NT2/D1 (cell line): ENCODE measurements around the gene RIT2.

Source experiments
- DNase-seq: peaks from one replicate; pipeline ENCODE4 v3.0.0-alpha.2; 2011; ENCODE audit warnings: low read depth, low spot score
- H3K27me3 ChIP-seq: 2 replicates; pipeline ENCODE4 v1.6.0; 2011; ENCODE audit warnings: mild to moderate bottlenecking; ENCODE audit not compliant: insufficient read length, insufficient read depth
- H3K36me3 ChIP-seq: 2 replicates; pipeline ENCODE4 v1.6.1; 2011; ENCODE audit warnings: mild to moderate bottlenecking, low read length, mixed read lengths; ENCODE audit not compliant: insufficient read depth, insufficient read length
- H3K4me1 ChIP-seq: 2 replicates; pipeline ENCODE4 v1.5.1; 2011; ENCODE audit not compliant: insufficient read depth, insufficient read length
- H3K4me3 ChIP-seq: 2 replicates; pipeline ENCODE4 v1.5.1; 2011; ENCODE audit warnings: low read depth; ENCODE audit not compliant: insufficient read length
- H3K9ac ChIP-seq: 2 replicates; pipeline ENCODE4 v1.6.0; 2011; ENCODE audit warnings: low read depth; ENCODE audit not compliant: insufficient read length
- H3K9me3 ChIP-seq: 2 replicates; pipeline ENCODE4 v1.5.1; 2011; ENCODE audit warnings: mild to moderate bottlenecking, low read length; ENCODE audit not compliant: insufficient read depth
- SUZ12 ChIP-seq: IDR thresholded peaks from 2 replicates; pipeline ENCODE4 v1.6.1; 2011; ENCODE audit not compliant: insufficient read length, insufficient read depth; ENCODE audit errors: extremely low read depth
- YY1 ChIP-seq: IDR thresholded peaks from 2 replicates; pipeline ENCODE4 v1.6.1; 2011; ENCODE audit not compliant: insufficient read length, insufficient read depth
- ZNF274 ChIP-seq: IDR thresholded peaks from 2 replicates; pipeline ENCODE4 v1.6.1; 2011; ENCODE audit warnings: mild to moderate bottlenecking, low read depth, low read length

RIT2 gene

GRCh38 chr18:43061318-43061717 lies 54.2 kb downstream of the RIT2 start:
- no peaks in the 10 kb centered on the region for H3K4me1 ChIP-seq
- no peaks in the 10 kb centered on the region for H3K27me3 ChIP-seq
- TF ChIP-seq ZNF274 (no peak), YY1 (no peak), SUZ12 (no peak)
- no peaks in the 10 kb centered on the region for H3K36me3 ChIP-seq
- no peak overlapping the region for H3K9ac ChIP-seq
- H3K9me3 ChIP-seq, result no peaks in the 10 kb centered on the region
- H3K4me3 ChIP-seq, result no peak overlapping the region
- no peak for DNase-seq

DNA sequence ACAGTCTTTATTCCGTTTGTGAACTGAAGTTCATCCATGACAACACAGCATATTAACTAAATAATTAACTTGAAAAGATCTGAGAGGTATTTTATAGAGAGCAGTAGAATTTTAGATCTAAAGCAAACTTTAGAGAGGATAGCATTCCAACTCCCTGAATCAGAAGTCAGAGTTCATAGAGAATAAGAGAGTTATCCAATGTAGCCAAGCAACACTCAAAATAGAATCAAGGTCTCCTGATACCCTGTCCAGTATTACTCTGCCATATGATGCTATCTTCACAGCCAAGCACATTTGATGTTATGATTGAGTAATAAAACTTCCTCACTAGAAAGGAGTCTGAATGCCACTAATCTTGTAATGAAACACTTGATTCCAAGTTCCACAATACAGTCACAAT lies 55.5 kb downstream of the RIT2 start:
- Histone ChIP-seq H3K36me3 (no peaks in the 10 kb centered on the region), H3K27me3 (no peaks in the 10 kb centered on the region), H3K9ac (no peak overlapping the region), H3K9me3 (no peaks in the 10 kb centered on the region), H3K4me1 (no peaks in the 10 kb centered on the region), H3K4me3 (no peak overlapping the region)
- no peak for DNase-seq
- no peak for TF ChIP-seq SUZ12
- TF ChIP-seq YY1, result no peak
- no peak for TF ChIP-seq ZNF274

DNA sequence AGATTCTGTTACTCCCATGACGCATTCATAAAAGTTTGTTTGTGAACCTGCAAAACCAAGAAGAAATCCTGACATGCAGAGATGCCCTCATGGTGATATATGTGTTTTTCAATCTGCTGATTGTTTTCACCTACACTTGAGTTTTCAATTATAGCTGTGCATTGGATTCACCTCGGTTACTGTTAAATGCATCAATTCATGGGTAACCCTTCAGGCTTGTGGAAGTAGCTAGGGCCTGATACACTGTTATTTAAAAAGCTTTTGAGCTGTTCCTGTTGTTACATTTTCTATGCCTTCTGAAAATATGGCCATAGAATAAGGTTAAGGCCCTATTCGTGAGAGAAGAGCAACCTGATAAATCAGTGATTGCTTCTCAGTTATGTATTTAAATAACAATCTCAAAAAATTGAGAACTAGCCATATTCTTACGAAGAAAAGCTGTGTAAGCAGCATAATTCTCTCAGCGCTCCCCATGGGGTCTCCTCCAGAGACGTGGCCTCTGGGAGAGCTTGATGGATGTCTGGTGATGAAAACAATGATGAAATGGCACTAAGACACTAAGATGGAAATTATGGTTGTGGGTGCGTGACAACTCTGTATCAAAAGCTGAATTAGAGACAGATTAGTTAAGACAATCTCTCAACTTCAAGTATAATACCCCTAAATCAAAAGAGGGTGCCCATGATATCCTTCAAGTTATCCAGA lies 60.5 kb downstream of the RIT2 start:
- Histone ChIP-seq H3K9ac (no peak overlapping the region), H3K27me3 (no peaks in the 10 kb centered on the region), H3K4me3 (no peak overlapping the region), H3K9me3 (no peaks in the 10 kb centered on the region), H3K4me1 (no peaks in the 10 kb centered on the region), H3K36me3 (no peaks in the 10 kb centered on the region)
- TF ChIP-seq YY1 (no peak), SUZ12 (no peak), ZNF274 (no peak)
- DNase-seq, result no peak

GRCh38 chr18:43049021-43049420 lies 66.5 kb downstream of the RIT2 start:
- H3K4me1 ChIP-seq, result no peaks in the 10 kb centered on the region
- TF ChIP-seq ZNF274 (no peak), YY1 (no peak), SUZ12 (no peak)
- H3K9ac ChIP-seq, result no peak overlapping the region
- no peaks in the 10 kb centered on the region for H3K27me3 ChIP-seq
- H3K4me3 ChIP-seq, result no peak overlapping the region
- no peaks in the 10 kb centered on the region for H3K36me3 ChIP-seq
- H3K9me3 ChIP-seq, result no peaks in the 10 kb centered on the region
- no peak for DNase-seq

- Histone ChIP-seq H3K9ac (no peak overlapping the region), H3K4me3 (no peak overlapping the region), H3K27me3 (no peaks in the 10 kb centered on the region), H3K4me1 (no peaks in the 10 kb centered on the region), H3K9me3 (no peaks in the 10 kb centered on the region), H3K36me3 (no peaks in the 10 kb centered on the region)
- no peak for DNase-seq
- TF ChIP-seq SUZ12 (no peak), ZNF274 (no peak), YY1 (no peak)
Observed at GRCh38 chr18:43046322-43046721, 69.2 kb downstream of the RIT2 start.

GRCh38 chr18:43043626-43044025 lies 71.9 kb downstream of the RIT2 start:
- no peak for DNase-seq
- H3K4me3 ChIP-seq, result no peak overlapping the region
- H3K36me3 ChIP-seq, result no peaks in the 10 kb centered on the region
- no peak overlapping the region for H3K9ac ChIP-seq
- no peaks in the 10 kb centered on the region for H3K9me3 ChIP-seq
- H3K27me3 ChIP-seq, result no peaks in the 10 kb centered on the region
- TF ChIP-seq YY1 (no peak), ZNF274 (no peak), SUZ12 (no peak)
- H3K4me1 ChIP-seq, result no peaks in the 10 kb centered on the region

DNA sequence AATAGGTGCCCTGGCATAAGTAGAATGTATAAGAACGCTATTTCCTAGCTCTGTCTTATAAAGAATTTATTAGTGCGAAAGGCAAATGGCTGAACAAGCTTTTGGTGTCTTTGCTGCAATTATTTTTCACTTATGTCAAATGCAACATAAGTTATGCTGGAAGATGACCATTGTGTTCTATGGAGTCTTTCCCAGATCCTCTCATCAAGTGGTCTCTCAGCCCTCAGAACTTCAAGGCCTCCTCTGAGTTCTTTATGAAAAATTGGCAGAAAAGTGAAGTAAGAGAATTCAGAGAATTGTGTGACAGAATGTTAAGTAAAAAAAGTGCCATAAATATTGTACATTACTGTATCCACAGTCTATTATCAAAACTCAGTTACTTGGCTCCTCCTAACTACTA lies 75.2 kb downstream of the RIT2 start:
- no peak overlapping the region for H3K9ac ChIP-seq
- H3K9me3 ChIP-seq, result no peaks in the 10 kb centered on the region
- no peaks in the 10 kb centered on the region for H3K36me3 ChIP-seq
- TF ChIP-seq YY1 (no peak), SUZ12 (no peak), ZNF274 (no peak)
- H3K4me3 ChIP-seq, result no peak overlapping the region
- no peak for DNase-seq
- no peaks in the 10 kb centered on the region for H3K4me1 ChIP-seq
- no peaks in the 10 kb centered on the region for H3K27me3 ChIP-seq
